H9 (cell line): Measurements from ENCODE around the gene SNED1. TPM values are rescaled to one million over a fixed set of nuclear protein-coding genes. Genes with fewer than 3 reads are reported as not detected.

ENCODE experiments used
- DNase-seq: peaks from one replicate; pipeline ENCODE4 v3.0.0-alpha.2; 2017
- H2AFZ ChIP-seq: one replicate; pipeline ENCODE4 v1.6.1; 2013; ENCODE audit warnings: mild to moderate bottlenecking, low read length, control low read depth, moderate library complexity
- H2AK5ac ChIP-seq: 2 replicates; pipeline ENCODE4 v1.6.1; 2013; ENCODE audit warnings: low read length, control low read depth, mixed read lengths; ENCODE audit not compliant: insufficient read length
- H2BK120ac ChIP-seq: one replicate; pipeline ENCODE4 v1.6.1; 2013; ENCODE audit warnings: low read depth, mild to moderate bottlenecking, low read length, control low read depth, inconsistent platforms; ENCODE audit not compliant: poor library complexity, severe bottlenecking
- H2BK12ac ChIP-seq: 2 replicates; pipeline ENCODE4 v1.6.1; 2013; ENCODE audit warnings: low read length, control low read depth, mixed read lengths, low read depth; ENCODE audit not compliant: insufficient read length
- H2BK15ac ChIP-seq: 2 replicates; pipeline ENCODE4 v1.6.1; 2013; ENCODE audit warnings: low read depth, low read length, control low read depth
- H2BK20ac ChIP-seq: one replicate; pipeline ENCODE4 v1.6.1; 2013; ENCODE audit warnings: low read depth, mild to moderate bottlenecking, low read length, control low read depth, inconsistent platforms; ENCODE audit not compliant: poor library complexity, severe bottlenecking
- H2BK5ac ChIP-seq: 2 replicates; pipeline ENCODE4 v1.6.1; 2013; ENCODE audit warnings: low read length, control low read depth, mixed read lengths; ENCODE audit not compliant: insufficient read length
- H3K14ac ChIP-seq: 2 replicates; pipeline ENCODE4 v1.6.1; 2013; ENCODE audit warnings: low read length, control low read depth; ENCODE audit not compliant: insufficient read depth
- H3K18ac ChIP-seq: 2 replicates; pipeline ENCODE4 v1.6.1; 2013; ENCODE audit warnings: low read depth, mild to moderate bottlenecking, mixed read lengths, low read length, control low read depth; ENCODE audit not compliant: insufficient read length
- H3K23ac ChIP-seq: 2 replicates; pipeline ENCODE4 v1.6.1; 2013; ENCODE audit warnings: low read length, control low read depth, mixed read lengths, low read depth; ENCODE audit not compliant: insufficient read length
- H3K23me2 ChIP-seq: 2 replicates; pipeline ENCODE4 v1.6.1; 2013; ENCODE audit warnings: low read depth, mild to moderate bottlenecking, mixed read lengths, low read length, control low read depth; ENCODE audit not compliant: insufficient read length, poor library complexity, severe bottlenecking
- H3K27ac ChIP-seq: 2 replicates; pipeline ENCODE4 v1.5.1; 2013; ENCODE audit warnings: low read length, control low read depth, mixed read lengths, low read depth; ENCODE audit not compliant: insufficient read length
- H3K27me3 ChIP-seq: 2 replicates; pipeline ENCODE4 v1.6.1; 2013; ENCODE audit warnings: low read length, control low read depth, inconsistent platforms; ENCODE audit not compliant: insufficient read depth
- H3K4ac ChIP-seq: 2 replicates; pipeline ENCODE4 v1.6.1; 2013; ENCODE audit warnings: low read depth, mild to moderate bottlenecking, control low read depth, inconsistent platforms, low read length, moderate library complexity
- H3K4me1 ChIP-seq: 2 replicates; pipeline ENCODE4 v1.6.1; 2013; ENCODE audit warnings: low read length, control low read depth, inconsistent platforms; ENCODE audit not compliant: insufficient read depth
- H3K4me2 ChIP-seq: 2 replicates; pipeline ENCODE4 v1.6.1; 2013; ENCODE audit warnings: low read length, control low read depth, mixed read lengths; ENCODE audit not compliant: insufficient read length, insufficient read depth
- H3K56ac ChIP-seq: 2 replicates; pipeline ENCODE4 v1.6.1; 2013; ENCODE audit warnings: low read depth, mild to moderate bottlenecking, mixed read lengths, low read length, control low read depth; ENCODE audit not compliant: insufficient read length
- H3K79me1 ChIP-seq: 2 replicates; pipeline ENCODE4 v1.6.1; 2013; ENCODE audit warnings: low read depth, mild to moderate bottlenecking, moderate library complexity, low read length, control low read depth, inconsistent platforms; ENCODE audit not compliant: insufficient read depth, poor library complexity, severe bottlenecking
- H3K79me2 ChIP-seq: 2 replicates; pipeline ENCODE4 v1.6.1; 2013; ENCODE audit warnings: low read length, control low read depth, inconsistent platforms; ENCODE audit not compliant: insufficient read depth
- H3K9ac ChIP-seq: 2 replicates; pipeline ENCODE4 v1.6.1; 2013; ENCODE audit warnings: low read length, control low read depth, mixed read lengths; ENCODE audit not compliant: insufficient read length; ENCODE audit errors: extremely low read depth
- H3K9me3 ChIP-seq: one replicate; pipeline ENCODE4 v1.6.1; 2013; ENCODE audit warnings: low read depth, low read length, inconsistent platforms; ENCODE audit not compliant: control insufficient read depth
- H3T11ph ChIP-seq: one replicate; pipeline ENCODE4 v1.6.1; 2013; ENCODE audit warnings: mild to moderate bottlenecking, low read length, control low read depth, inconsistent platforms
- H4K20me1 ChIP-seq: one replicate; pipeline ENCODE4 v1.6.1; 2013; ENCODE audit not compliant: control insufficient read depth, insufficient read length, insufficient read depth
- H4K5ac ChIP-seq: 2 replicates; pipeline ENCODE4 v1.6.1; 2013; ENCODE audit warnings: low read depth, mild to moderate bottlenecking, mixed read lengths, low read length, control low read depth; ENCODE audit not compliant: insufficient read length
- H4K8ac ChIP-seq: replicated peaks from 2 replicates; pipeline ENCODE4 v1.6.1; 2013; ENCODE audit warnings: low read length, control low read depth, mixed read lengths, low read depth; ENCODE audit not compliant: insufficient read length
- H4K91ac ChIP-seq: 2 replicates; pipeline ENCODE4 v1.6.1; 2013; ENCODE audit warnings: low read depth, mild to moderate bottlenecking, moderate library complexity, mixed read lengths, low read length, control low read depth; ENCODE audit not compliant: insufficient read length
- H3K27ac Mint-ChIP-seq, 3 experiments: 2 replicates in 2 of 3; 3 replicates in 1 of 3; pipeline ENCODE4 v1.8.0; 2020 to 2021; ENCODE audit warnings: mixed read lengths in 3 of 3, mild to moderate bottlenecking in 1 of 3, moderate library complexity in 1 of 3
- H3K27me3 Mint-ChIP-seq: 2 replicates; pipeline ENCODE4 v1.8.0; 2021; ENCODE audit warnings: low read depth, mild to moderate bottlenecking, moderate library complexity, mixed read lengths
- H3K36me3 Mint-ChIP-seq, 3 experiments: 2 replicates in 2 of 3; 3 replicates in 1 of 3; pipeline ENCODE4 v1.8.0; 2020 to 2021; ENCODE audit warnings: low read depth in 3 of 3, mixed read lengths in 3 of 3; ENCODE audit not compliant: insufficient read depth in 1 of 3
- H3K4me1 Mint-ChIP-seq, 2 experiments: 2 replicates each; pipeline ENCODE4 v1.8.0; 2020; ENCODE audit warnings: mixed read lengths in 2 of 2
- H3K4me3 Mint-ChIP-seq, 2 experiments: 2 replicates in 1 of 2; 3 replicates in 1 of 2; pipeline ENCODE4 v1.8.0; 2020 to 2021; ENCODE audit warnings: mild to moderate bottlenecking in 2 of 2, mixed read lengths in 2 of 2, moderate library complexity in 1 of 2
- H3K9me3 Mint-ChIP-seq, 2 experiments: 2 replicates in 1 of 2; 3 replicates in 1 of 2; pipeline ENCODE4 v1.8.0; 2020; ENCODE audit warnings: mild to moderate bottlenecking in 2 of 2, mixed read lengths in 2 of 2, moderate library complexity in 1 of 2
- WGBS: extraction: QIAGEN DNeasy Blood & Tissue Kit; methylation state at CpG from one replicate; pipeline ENCODE4 v1.1.7; 2013; ENCODE audit warnings: missing lambda C conversion rate, low lambda C conversion rate, mixed read lengths; ENCODE audit not compliant: insufficient read length; ENCODE audit errors: extremely low coverage; 5-methylcytosine and 5-hydroxymethylcytosine counted together
- total RNA-seq: library from RNA; stranded (reverse); gene quantifications from 2 replicates; pipeline ENCODE4 v1.2.1, GENCODE V29; 2021
- TF ChIP-seq, protein P1 (sequence below): fragments of 200-600 bp; sonication (generic); conservative IDR thresholded peaks from 3 replicates; pipeline ENCODE4 v1.8.0; 2021; ENCODE audit warnings: antibody characterized with exemption, mild to moderate bottlenecking

Gene SNED1
- total RNA-seq, 1 experiment from 2014 or later, result 2.5 TPM

DNA sequence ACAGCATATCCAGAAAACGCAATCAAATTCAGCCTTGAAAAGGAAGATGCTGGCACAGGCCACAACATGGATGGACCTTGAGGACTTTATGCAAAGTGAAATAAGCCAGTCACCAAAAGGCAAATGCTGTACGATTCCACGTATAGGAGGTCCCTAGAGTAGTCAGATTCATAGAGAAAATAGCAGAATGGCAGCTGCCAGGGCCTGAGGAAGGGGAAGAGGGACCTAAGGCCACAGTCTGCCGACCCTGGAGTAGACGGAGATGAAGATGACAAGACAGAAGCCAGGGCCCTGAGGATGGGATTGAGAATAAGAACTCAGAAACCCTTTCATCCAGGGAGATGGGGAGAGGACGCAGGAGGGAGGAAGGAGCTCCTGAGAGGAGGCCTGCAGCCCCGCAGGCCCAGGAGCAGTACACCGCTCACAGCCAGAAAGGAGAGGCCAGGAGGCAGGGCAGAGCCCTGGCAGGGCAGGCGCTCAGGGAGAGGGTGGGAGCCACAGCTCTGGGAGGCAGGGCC, 111.7 kb downstream of the SNED1 start:
- Histone ChIP-seq H2BK15ac (no peak overlapping the region), H3K27ac (no peak overlapping the region), H3K79me2 (no peaks in the 10 kb centered on the region), H4K20me1 (no peaks in the 10 kb centered on the region), H4K91ac (no peak overlapping the region), H3K27me3 (no peaks in the 10 kb centered on the region), H4K5ac (no peak overlapping the region), H3K4ac (no peak overlapping the region), H3K4me2 (no peak overlapping the region), H3K4me1 (no peaks in the 10 kb centered on the region), H3K9me3 (no peaks in the 10 kb centered on the region), H3K18ac (no peak overlapping the region), H2BK20ac (no peak overlapping the region), H3K23me2 (no peaks in the 10 kb centered on the region), H3K23ac (no peak overlapping the region), H2BK12ac (no peak overlapping the region), H2AK5ac (no peak overlapping the region), H3K56ac (no peak overlapping the region), H2BK120ac (no peak overlapping the region), H3K14ac (no peak overlapping the region), H4K8ac (no peak overlapping the region), H3K9ac (no peak overlapping the region), H3K79me1 (no peaks in the 10 kb centered on the region), H2BK5ac (no peak overlapping the region), H2AFZ (no peak overlapping the region), H3T11ph (no peak overlapping the region)
- Mint-ChIP-seq H3K27ac (peak overlapping the region in 2 of 3 experiments; percentile 24 to 33; a peak in 3 of 7 replicates), H3K27me3 (no peaks in the 10 kb centered on the region), H3K36me3 (peaks cover 3 to 47% (median 35%) of the 10 kb centered on the region in 3 experiments; a peak in 6 of 7 replicates), H3K4me1 (no peaks in the 10 kb centered on the region), H3K4me3 (no peak overlapping the region), H3K9me3 (no peaks in the 10 kb centered on the region)
- WGBS, result no CpG with 5 or more reads among the region's 9 CpGs
- no peak for DNase-seq
- TF ChIP-seq, protein P1, sequence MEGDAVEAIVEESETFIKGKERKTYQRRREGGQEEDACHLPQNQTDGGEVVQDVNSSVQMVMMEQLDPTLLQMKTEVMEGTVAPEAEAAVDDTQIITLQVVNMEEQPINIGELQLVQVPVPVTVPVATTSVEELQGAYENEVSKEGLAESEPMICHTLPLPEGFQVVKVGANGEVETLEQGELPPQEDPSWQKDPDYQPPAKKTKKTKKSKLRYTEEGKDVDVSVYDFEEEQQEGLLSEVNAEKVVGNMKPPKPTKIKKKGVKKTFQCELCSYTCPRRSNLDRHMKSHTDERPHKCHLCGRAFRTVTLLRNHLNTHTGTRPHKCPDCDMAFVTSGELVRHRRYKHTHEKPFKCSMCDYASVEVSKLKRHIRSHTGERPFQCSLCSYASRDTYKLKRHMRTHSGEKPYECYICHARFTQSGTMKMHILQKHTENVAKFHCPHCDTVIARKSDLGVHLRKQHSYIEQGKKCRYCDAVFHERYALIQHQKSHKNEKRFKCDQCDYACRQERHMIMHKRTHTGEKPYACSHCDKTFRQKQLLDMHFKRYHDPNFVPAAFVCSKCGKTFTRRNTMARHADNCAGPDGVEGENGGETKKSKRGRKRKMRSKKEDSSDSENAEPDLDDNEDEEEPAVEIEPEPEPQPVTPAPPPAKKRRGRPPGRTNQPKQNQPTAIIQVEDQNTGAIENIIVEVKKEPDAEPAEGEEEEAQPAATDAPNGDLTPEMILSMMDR, result no peak
